Osteocyte (in vitro differentiated cells): ENCODE data around the gene ZFYVE21. TPM values are rescaled to one million over a fixed set of nuclear protein-coding genes. Genes with fewer than 3 reads are reported as not detected.
"Not testable (repeated sequence)": the region's sequence is repeated elsewhere in the genome, so short reads cannot be mapped to it uniquely, and the experiment has no call there.

ENCODE experiments used
- DNase-seq: peaks from one replicate; pipeline ENCODE4 v3.0.0; 2021; ENCODE audit warnings: mixed read lengths; ENCODE audit not compliant: unreplicated experiment; ENCODE audit errors: extremely low spot score
- H3K27ac Mint-ChIP-seq: one replicate; pipeline ENCODE4 v1.8.0; 2021; ENCODE audit warnings: mild to moderate bottlenecking, mixed read lengths; ENCODE audit not compliant: unreplicated experiment
- H3K27me3 Mint-ChIP-seq: one replicate; pipeline ENCODE4 v1.8.0; 2021; ENCODE audit warnings: mixed read lengths; ENCODE audit not compliant: unreplicated experiment
- H3K36me3 Mint-ChIP-seq: one replicate; pipeline ENCODE4 v1.8.0; 2021; ENCODE audit warnings: mixed read lengths; ENCODE audit not compliant: unreplicated experiment
- H3K4me1 Mint-ChIP-seq: one replicate; pipeline ENCODE4 v1.8.0; 2021; ENCODE audit warnings: mixed read lengths; ENCODE audit not compliant: unreplicated experiment
- H3K4me3 Mint-ChIP-seq: one replicate; pipeline ENCODE4 v1.8.0; 2021; ENCODE audit warnings: mild to moderate bottlenecking, moderate library complexity, mixed read lengths; ENCODE audit not compliant: unreplicated experiment
- H3K9me3 Mint-ChIP-seq: one replicate; pipeline ENCODE4 v1.8.0; 2021; ENCODE audit warnings: mixed read lengths; ENCODE audit not compliant: unreplicated experiment
- total RNA-seq: library from RNA; stranded (reverse); gene quantifications from 2 replicates; pipeline ENCODE4 v1.2.1, GENCODE V29; 2021
- TF ChIP-seq, protein P1 (sequence below): fragments of 200-600 bp; sonication (generic); IDR thresholded peaks from 2 replicates; pipeline ENCODE4 v1.5.0; 2021; ENCODE audit warnings: antibody characterized with exemption, mild to moderate bottlenecking, moderate library complexity

Gene ZFYVE21
- total RNA-seq, 1 donor from 2014 or later = 52.9 TPM

DNA sequence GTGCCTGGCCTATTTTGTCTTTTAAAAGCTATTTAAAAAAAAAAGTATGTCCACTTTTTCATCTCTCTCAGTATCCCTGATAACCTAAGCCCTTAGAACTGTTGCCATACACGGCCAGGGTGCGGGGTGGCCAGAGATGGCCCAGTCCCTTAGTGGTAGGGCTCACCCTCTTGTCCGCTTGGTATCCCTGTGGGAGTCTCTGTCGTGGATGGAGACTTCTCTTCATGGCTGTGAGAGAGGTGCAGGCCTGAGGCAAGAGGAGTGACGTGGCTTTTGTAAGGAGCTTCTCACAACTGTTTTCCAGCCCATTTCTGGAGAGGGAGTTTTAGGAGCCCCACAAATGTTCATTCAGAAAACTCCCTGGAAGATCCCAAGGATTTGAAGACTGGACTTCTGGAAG, 27.2 kb upstream of the ZFYVE21 start:
- no peak for DNase-seq
- Mint-ChIP-seq H3K27me3 (no peaks in the 10 kb centered on the region), H3K4me3 (no peak overlapping the region), H3K4me1 (peaks cover 13% of the 10 kb centered on the region), H3K9me3 (no peaks in the 10 kb centered on the region), H3K36me3 (peaks cover 45% of the 10 kb centered on the region), H3K27ac (peak overlapping the region; percentile 32)
- TF ChIP-seq, protein P1, sequence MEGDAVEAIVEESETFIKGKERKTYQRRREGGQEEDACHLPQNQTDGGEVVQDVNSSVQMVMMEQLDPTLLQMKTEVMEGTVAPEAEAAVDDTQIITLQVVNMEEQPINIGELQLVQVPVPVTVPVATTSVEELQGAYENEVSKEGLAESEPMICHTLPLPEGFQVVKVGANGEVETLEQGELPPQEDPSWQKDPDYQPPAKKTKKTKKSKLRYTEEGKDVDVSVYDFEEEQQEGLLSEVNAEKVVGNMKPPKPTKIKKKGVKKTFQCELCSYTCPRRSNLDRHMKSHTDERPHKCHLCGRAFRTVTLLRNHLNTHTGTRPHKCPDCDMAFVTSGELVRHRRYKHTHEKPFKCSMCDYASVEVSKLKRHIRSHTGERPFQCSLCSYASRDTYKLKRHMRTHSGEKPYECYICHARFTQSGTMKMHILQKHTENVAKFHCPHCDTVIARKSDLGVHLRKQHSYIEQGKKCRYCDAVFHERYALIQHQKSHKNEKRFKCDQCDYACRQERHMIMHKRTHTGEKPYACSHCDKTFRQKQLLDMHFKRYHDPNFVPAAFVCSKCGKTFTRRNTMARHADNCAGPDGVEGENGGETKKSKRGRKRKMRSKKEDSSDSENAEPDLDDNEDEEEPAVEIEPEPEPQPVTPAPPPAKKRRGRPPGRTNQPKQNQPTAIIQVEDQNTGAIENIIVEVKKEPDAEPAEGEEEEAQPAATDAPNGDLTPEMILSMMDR = no peak

DNA sequence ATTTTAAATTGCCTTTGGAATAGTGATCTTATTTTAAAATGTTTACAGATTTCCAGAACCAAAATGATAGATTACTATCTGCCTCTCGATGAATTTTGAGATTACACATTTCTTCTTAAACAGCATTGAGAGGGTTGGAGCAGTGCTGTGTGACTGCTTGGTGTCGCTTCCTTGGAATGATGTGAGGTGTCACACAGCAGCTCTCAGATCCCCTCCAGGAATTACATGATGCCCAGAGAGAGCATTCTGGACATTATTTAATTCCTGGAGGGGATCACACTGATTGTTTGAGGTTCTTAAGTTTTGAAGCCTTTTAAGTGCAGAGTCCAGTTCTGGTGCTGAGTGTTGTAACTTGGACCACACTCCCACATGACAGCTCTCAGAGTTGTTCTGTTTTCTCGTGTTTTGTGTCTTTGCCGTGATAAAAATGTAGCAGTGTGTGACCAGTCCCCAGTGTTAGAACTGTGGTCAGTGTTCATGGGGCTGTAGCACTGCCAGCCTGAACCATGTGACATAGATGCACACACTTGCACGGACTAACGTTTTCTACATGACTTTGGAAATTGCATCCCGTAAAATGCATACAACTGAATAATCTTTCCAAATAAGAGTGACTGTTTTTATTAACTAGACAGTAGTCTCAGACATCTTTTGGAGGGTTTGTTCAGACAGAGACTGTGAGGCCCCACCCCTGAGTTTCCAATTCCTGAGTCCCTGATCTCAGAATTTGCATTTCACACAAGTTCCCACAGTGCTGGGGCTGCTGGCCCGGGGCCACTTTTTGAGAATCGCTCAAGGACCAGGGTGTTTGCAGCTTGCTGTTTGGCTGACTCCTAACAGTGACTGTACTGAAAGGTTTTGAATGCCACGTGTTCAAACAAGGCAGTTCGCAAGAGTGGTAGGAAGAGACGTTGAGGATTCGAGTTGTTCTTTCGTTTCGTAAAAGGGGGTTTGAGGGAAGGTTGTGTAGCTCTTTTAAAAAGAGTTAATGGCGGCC, 26.4 kb upstream of the ZFYVE21 start:
- Mint-ChIP-seq H3K4me1 (peaks cover 13% of the 10 kb centered on the region), H3K36me3 (peaks cover 46% of the 10 kb centered on the region), H3K9me3 (no peaks in the 10 kb centered on the region), H3K4me3 (no peak overlapping the region), H3K27ac (peak overlapping the region; percentile 32), H3K27me3 (no peaks in the 10 kb centered on the region)
- DNase-seq = no peak
- TF ChIP-seq, protein P1 = no peak

DNA sequence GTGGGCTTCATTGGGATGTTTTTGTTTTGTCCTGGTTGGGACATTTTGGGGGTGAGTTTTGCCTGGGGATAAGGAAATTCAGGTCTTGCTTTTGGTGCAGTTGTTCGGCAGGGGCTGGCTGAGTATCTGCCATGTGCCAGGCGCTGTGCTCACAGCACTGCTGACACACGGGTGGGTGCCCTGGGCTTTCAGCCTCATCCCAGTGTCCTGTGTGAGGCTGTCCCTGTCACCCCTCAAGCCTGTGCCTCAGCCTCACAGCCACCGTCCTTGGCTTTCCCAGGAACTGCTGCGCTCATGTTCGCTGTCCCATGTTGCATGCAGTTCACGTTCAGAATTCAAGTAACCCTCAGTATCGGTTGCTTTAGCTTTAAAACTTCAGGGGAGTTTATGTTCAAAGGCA, 25.3 kb upstream of the ZFYVE21 start:
- Mint-ChIP-seq H3K4me1 (peaks cover 14% of the 10 kb centered on the region), H3K4me3 (no peak overlapping the region), H3K36me3 (peaks cover 44% of the 10 kb centered on the region), H3K9me3 (no peaks in the 10 kb centered on the region), H3K27me3 (no peaks in the 10 kb centered on the region), H3K27ac (no peak overlapping the region)
- TF ChIP-seq, protein P1 = no peak
- DNase-seq = no peak

DNA sequence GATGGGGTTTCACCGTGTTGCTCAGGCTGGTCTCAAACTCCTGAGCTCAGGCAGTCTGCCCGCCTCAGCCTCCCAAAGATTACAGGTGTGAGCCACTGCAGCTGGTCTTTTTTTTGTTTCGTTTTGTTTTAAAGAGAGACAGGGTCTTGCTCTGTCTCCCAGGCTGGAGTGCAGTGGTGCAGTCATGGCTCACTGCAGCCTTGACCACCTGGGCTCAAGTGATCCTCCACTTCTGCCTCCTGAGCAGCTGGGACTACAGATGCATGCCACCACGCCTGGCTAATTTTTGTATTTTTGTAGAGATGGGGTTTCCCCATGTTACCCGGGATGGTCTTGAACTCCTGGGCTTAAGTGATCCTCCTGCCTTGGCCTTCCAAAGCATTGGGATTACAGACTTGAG, 24.0 kb upstream of the ZFYVE21 start:
- not testable (repeated sequence) for H3K27me3 Mint-ChIP-seq, H3K27ac Mint-ChIP-seq, DNase-seq, H3K9me3 Mint-ChIP-seq, H3K4me3 Mint-ChIP-seq
- H3K36me3 Mint-ChIP-seq = peaks cover 31% of the 10 kb centered on the region
- peaks cover 23% of the 10 kb centered on the region for H3K4me1 Mint-ChIP-seq

DNA sequence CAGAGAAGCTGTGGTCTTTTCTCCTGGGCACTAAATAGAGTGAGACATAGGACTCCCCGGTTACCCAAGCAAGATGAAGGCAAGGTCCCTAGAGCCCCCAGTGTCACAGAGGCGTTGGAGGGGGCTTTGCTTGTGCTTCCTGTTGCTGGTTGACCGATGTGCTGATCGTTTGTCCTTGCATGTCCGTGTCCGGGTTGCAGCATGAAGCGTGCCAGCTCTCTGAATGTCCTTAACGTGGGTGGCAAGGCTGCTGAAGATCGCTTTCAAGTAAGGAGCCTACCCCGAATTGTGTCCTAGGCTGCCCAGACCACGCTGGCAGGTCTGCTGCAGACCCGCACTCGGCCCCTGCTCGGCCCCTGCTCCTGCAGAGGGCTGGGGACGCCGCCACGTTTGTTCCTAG, 23.5 kb upstream of the ZFYVE21 start:
- no peak overlapping the region for H3K4me3 Mint-ChIP-seq
- H3K27me3 Mint-ChIP-seq = no peaks in the 10 kb centered on the region
- DNase-seq = no peak
- H3K4me1 Mint-ChIP-seq = peaks cover 23% of the 10 kb centered on the region
- no peak overlapping the region for H3K27ac Mint-ChIP-seq
- H3K9me3 Mint-ChIP-seq = no peaks in the 10 kb centered on the region
- peaks cover 27% of the 10 kb centered on the region for H3K36me3 Mint-ChIP-seq
- TF ChIP-seq, protein P1 = no peak
